Effector CD4-positive, alpha-beta T cell (primary cell): ENCODE results near the gene SCFD2.

Source experiments
- DNase-seq: peaks from one replicate; pipeline ENCODE4 v3.0.0-alpha.2; 2020

SCFD2 gene

DNA sequence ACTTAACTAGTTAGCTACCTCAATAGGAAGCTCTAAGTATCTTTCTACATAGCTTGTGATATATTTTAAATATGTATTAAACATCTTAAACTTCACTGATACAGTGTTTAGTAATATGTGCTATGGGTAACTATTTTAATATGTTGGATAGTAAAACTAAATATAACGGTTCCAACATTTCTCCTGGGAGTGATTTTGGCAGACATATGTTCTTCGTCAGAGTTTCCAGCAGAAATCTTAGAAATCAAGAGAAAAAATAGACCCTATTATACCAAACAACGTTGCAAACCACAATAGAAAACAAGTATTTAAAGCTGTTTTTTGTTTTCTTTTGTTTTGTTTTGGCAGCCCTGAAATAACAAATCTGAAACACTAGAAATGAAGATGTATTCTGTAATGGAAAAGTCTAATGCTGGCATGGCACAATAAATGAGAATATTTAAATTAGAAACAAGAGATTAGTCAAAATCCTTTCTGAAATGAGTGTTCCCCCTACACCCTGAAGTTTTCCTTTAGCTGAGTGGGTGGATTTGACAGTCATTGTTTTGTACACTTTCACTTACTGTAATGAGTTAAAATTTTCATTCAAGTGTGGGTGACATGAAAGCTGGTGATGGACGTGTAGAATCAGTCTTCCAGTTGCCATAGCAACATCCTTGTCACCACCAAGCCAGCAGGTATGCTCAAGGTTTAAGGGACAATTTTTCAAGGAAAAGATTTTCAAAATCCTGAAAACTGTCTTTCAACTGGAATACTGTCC is 233.5 kb downstream of the SCFD2 start:
- no peak for DNase-seq

DNA sequence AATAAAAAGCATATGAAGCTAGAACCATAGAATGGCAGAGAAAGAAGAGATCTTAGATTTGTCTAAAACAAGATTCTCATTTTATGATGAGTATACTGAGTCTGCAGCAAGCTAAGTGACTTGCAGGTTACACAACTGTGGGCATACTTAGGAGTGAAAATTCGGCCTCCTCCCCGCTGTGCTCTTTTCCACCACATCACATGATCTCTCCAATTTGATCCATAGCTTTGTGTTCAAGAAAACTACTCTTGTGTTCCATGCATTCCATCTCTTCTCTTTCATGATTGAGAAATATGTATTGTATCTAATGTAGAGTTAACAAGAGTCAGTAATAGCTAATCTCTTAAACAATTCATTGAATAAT is 234.3 kb downstream of the SCFD2 start:
- no peak for DNase-seq

DNA sequence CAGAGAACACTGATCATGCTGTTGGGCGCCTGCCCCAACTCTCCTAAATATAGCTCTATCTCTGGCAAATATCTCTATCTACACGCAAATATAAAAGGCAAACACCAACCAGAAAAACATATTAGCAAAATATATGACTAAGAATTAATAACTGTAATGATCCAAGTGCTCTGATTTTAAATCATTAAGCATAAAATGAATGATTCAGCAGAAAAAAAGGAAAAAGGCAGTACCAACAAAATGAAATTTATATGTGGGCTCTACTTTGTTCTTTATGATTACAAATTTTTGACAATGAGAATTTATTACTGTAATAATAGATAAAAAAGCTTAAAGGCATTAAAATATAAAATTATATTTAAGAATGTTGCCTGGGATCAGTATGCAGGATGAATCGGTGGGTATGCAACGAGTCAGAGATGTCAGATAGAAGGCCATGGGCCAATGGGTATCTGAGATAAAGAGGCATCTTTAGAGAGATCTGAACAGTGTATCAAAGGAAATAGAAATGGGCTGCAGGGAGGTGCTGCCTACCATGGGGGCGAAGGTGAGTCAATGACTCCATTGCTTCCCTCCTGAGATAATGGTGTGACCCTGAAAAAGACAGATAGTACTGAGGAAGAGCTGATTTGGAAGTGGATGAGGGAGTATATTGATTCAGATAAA is 234.8 kb downstream of the SCFD2 start:
- no peak for DNase-seq

DNA sequence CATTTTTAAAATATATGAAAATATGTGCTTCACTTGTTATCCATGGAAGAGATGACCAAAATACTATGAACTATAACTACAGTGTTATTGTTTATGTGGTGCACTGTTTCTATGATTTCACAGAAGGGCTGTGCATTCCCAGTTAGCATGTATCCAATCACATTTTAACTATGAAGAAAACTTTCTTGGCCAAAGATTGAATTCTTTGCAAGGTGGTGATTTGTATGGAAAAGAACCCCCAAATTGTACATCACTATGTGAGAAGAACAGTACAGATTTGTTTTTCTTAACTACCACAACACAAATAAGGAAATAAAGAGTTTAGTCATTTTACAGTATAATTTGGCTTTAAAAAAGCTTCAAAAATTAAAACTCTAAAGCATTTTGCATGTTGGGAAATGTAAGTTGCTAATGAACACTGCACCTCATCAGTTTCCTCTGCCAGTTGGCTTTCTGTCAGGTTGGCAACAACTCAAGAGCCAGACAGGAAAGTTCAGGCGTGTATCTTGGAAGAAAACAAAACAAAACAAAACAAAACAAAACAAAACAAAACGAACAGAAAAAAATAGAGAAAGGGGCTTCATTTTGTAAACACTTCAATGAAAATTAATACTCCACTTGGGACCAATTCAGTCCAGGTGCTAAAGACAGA is 237.0 kb downstream of the SCFD2 start:
- no peak for DNase-seq

DNA sequence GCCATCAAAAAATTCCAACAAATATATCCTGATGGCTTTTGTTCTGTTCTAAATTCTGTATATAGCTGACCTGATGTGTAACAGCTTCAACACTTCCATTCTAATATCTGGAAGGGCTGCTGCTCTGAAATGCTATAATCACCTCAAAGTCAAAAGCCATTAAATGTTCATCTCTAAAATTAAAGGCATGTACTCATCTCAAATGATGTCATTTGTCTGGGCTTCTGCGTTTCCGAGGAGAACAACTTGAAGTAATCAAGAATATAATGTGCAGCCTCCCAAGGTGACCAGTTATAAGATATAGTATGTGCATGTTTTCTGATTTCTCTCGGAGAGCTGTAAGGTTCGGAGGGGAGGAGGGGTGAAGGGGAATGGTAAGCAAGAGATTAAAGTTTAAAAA is 237.6 kb downstream of the SCFD2 start:
- DNase-seq, result no peak

DNA sequence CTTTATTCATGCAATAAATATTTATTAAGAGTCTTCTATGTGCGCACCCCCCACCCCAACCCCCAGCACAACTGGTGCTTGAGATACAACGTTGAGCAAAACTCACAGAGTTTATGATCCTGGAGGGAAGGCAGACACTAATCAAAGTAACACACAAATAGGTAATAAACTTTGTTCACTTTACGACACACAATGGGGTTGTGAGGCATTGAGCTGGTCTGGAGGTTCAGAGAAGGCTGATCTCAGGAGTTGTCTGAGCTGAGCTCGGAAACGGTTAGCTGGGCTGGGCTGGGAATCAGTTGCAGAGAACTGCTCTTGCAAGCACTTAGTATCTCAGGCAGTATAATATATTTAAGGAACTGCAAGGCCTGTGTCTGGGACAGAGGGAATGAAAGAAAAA is 238.5 kb downstream of the SCFD2 start:
- no peak for DNase-seq

DNA sequence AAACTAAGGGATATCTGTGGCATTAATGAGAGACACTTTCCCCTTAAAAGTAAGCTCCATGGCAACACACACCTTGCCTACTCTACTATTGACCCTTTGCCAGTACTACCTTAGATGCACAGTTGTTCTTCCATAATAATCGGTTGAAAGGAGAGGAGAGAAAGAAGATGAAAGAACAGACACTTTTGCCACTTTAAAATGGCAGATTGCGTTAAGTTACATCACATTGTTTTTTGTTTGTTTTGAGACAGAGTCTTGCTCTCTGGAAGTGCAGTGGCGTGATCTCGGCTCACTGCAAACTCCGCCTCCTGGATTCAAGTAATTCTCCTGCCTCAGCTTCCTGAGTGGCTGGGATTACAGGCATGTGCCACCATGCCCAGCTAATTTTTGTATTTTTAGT is 239.8 kb downstream of the SCFD2 start:
- no peak for DNase-seq

DNA sequence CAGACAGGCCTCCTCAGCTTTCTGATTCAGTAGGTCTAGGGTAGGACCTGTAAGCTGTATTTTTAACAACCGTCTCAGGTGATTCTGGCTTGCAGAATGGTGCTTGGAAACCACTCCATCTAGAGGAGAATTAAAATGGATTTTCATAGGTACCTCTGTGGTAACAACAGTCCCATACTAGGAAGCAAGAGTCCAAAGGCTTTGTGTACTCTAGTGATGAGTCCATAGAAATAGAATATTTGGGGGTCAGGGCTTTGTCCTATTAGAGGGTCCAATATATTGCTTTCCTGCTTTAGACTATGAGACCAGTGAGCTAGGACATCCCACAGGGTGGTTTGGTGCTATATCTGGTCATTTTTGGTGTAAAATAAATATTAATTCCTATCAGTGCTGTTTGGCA is 242.0 kb downstream of the SCFD2 start:
- no peak for DNase-seq

DNA sequence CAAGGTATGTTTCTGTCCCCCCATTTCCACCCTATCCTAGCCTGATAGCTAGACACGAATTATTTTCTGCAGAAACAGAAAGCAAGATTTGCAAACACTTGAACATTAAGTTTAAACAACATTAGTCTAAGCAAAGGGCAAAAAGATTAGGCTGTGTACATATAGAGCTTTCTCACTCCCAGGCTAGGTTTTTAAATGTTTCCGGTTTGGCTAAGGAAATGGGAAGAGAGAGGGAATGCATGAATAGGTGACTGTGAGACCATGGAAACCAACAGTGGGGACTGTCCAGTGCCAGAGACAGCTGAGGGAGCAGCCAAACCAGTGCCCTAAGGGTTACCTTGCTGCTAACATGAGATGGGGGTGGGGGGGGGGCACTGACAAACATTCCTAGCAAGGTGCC is 242.7 kb downstream of the SCFD2 start:
- no peak for DNase-seq

DNA sequence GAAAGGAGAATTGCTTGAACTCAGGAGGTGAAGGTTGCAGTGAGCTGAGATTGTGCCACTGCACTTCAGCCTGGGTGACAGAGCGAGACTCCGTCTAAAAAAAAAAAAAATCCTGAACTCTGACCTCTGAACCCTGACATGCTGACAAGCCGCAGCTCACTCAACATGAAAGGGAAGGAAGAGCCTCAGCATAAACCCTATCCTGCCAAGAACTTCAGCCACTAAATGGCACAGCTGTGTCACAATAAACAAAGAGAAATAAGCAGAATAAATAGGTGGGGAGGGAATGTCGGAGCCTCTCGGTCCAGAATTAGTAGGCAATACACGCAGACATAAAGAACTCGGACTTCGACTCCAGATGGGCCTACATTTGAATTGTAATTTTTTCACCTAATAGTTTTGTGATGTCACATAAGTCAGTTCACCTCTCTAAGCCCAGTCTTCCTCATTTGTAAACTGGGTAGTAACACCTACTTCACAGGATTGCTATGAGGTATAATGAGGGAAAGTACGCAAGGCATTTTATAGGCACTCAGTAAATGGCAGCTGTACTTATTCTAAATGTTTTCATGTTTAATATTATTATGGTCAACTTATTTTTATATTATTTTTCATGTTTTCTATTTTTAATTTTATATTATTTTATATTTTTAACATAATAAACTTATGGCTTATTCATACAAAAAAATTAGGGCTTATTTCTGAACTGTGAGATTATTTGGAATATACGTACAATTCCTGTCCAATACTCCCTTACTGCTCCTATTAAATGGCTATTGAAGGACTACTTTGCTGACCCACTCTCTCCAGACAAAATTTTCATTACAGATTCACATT is 243.4 kb downstream of the SCFD2 start:
- DNase-seq, result no peak

DNA sequence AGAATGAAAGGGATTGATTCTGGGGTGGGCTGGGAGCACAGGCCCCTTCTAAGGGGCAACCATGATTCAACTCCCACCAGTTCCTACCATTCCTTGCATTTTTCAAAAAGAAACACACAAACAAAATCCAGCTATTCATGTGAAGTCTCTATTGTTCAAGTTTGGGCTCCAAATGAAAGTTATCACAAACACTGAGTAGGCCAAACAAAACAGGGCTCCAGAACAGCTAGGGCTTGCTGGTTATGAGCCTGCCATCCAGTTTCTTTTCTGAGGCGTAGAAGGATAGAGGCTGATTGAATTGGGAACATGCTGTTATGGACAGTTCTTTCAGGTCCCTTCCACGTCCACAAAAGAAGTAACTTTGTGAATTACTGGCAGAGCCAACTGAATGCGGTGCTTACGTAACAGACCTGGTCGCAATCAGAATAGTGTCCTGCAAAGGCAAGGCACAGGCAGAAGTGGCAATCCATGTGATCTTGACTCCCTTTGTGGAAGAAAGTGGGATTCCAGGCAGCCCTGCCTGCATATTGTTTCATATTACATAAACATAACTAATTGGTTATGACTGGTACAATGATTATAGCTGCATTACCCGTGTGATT is 244.5 kb downstream of the SCFD2 start:
- no peak for DNase-seq

DNA sequence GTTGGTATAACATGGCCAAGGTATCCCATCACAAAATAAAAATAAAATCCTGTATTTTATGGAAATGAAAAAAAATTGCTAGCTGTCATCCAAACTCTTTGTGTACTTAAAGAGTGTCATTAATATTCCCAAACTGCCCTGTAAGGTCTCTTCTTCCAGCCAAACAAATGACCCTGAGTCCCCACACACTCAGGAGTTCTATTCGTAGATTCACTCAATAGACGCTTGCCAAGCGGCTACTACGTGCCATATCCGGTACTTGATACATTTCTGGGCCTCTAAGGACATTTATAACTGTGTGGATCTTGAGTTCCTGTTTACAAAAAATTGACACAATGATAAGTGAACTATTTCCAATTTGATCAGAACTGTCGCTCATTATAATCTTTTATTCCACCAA is 245.1 kb downstream of the SCFD2 start:
- DNase-seq, result no peak

DNA sequence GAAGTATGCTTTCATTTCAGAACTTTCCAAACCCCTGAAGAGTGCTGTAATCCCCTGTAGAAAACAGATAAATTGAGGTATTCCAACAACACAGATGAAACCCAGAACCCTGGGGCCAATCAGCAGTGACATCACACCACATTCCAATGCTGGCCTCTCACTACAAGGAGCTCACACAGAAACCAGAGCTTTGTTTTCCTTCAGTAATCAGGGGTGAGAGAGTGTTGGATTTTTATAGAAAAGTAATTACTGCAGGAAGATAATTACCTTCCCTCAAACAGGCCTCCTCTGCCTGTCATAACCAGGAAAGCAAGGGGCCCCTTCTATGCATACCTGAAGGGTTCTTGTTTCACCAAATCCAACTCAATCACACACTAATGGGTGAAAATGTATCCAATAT is 246.2 kb downstream of the SCFD2 start:
- DNase-seq, result no peak

DNA sequence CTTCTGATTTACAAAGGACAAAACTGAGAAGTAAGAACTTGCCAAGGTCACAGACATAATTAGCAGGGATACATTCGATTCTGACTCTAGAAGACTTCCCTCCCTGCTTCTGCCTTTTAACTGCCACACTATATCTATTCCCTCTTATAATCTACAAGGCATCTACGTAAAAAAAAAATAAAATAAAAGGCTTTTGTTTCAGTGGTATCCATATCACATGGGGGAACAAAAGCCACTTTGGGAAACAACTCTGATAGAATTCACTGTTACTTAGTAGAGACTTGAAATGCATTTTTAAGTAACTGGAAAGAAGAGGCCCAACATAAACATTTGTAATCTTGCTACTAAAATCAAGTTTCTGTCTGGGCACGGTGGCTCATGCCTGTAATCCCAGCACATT is 247.2 kb downstream of the SCFD2 start:
- DNase-seq, result no peak

DNA sequence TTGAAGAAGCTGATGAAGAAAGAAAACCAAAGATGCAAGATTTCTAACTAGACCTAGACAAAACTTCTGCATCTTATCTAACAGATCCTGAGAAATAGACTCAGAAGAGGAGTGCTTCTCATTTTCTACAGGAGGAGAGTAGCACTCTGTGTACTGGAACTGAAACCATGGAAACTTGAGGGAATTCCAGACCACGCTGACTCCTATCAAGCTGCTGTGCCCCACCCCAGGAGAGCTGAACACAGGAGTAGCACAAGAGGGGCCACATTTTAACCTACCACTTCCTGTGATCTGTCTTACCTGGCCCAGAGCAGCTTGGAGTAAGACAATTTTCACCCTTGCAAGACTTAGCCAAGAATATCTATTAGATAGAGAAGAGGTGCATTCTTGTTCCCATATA is 248.9 kb downstream of the SCFD2 start:
- DNase-seq, result no peak

DNA sequence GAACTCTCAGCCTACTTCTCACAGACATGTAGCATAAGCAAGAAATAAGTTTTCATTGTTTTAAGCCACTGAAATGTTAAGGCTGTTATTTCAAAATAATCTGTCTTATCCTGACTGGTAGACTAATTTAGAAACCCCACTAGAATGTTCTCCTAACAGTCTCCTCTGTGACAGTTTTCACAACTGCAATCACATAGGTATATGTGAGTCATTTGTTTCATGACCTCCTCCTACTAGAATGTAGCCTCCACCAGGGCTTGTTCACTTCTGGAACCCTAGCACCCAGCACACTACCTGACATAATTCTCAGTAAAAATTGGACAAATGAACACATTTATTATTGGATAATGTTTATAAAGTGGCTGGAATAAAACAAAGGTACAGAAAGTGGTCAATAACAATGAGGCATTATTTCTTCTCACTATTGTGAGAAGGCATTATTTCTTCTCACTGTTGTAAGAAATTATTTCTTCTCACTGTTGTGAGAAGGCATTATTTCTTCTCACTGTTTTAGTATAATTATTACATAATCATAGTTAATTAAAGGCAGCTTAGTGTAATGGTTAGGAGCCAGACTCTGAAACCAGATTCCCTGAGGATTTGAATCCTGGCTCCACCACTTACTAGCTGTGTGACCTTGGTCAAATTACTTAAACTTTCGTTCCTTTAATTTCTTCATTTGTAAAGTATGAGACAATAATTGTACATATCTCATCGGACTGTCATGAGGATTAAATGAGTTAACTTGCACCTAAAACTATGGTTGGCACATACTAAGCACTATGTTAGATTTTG is 252.2 kb downstream of the SCFD2 start:
- no peak for DNase-seq

DNA sequence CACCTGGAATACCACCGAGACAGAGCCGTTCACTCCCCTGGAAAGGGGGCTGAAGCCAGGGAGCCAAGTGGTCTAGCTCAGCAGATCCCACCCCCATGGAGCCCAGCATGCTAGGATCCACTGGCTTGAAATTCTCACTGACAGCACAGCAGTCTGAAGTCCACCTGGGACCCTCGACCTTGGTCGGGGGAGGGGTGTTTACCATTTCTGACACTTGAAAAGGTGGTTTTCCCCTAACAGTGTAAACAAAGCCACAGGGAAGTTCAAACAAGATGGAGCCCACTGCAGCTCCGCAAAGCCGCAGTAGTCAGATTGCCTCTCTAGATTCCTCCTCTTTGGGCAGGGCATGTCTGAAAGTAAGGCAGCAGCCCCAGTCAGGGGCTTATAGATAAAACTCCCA is 260.5 kb downstream of the SCFD2 start:
- DNase-seq, result no peak

DNA sequence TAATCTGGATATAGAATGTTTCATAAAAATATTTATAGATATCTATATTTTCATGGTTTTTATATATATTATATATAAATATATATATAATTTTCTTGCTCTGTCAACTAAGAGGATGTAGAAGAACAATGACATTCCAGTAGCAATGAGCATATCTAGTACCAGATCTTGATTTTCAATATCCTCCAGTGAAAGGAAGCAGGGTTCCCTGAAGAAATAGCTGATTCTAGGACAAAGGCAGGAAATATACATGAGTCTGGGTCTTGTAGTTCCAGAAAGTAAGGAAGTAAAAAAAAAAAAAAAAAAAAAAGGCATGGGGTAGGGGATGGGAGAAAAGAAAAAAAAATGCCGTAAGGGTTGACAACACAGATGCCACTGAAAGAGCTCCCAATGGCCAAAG is 262.4 kb downstream of the SCFD2 start:
- no peak for DNase-seq

DNA sequence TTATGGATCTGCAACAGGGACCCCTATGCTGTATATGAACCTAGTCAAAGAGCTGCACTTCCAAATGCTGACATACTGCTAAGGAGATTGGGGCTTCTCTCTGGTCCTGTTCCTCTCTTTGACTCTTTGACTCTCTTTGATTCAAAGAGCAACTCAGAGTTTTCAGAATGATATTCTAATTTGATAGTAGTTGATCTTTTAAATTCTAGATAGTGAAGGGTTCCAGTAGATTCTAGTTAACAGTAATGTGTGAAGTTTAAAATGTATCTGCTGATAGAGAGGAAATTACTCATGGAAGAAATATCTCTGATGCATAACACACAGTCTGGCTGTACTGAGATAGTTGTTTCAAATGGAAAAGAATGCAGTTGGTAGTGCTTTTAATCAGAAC is 264.7 kb downstream of the SCFD2 start:
- no peak for DNase-seq

DNA sequence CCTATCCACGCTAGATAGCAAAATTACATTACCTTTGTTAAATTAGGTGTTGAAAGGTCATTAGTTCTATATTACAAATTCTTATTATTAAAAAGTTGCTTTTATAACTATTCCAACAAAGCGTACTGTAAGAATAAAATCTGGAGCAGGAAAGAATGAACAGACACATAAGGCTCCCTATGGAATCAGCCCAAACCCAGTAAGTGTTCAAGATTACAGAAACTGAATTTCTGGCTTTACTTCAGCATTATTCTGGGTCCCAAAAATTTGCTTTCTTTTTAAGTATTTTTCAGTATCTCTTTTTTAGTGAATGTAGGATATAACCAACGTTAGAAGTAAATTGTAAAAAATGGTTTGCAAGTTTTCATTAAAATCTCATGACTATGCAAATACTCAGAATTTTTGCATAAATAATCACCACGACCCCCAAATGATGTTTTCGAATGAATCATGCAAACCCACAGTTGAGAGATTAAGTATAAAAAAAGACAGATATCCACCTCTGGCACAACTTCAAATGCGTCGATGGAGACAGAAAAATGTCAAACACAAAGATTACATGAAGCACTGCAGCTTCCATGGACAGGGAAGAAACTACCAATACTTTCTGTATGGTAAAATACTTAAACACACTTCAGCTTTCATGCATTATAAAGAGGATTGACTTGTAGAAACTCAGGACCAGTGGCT is 265.2 kb downstream of the SCFD2 start:
- DNase-seq, result no peak

DNA sequence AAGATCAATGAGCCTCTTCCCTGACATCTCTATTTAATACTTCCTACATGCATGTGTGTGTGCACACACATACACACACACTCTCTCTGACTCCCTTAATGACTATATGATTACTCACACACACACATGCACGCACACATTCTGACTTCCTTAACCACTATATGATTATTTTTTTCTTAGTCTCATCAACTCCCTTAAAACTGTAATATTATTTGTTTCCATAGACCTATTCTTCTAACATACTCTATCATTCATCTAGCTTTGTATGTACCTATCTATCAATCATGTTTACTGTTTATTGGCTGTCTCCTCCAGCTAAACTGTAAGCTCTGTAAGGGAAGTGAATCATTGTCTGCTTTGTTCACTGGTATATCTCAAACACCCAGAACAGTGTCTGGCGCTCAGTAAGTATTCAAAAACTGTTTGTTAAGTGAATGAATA is 267.2 kb downstream of the SCFD2 start:
- no peak for DNase-seq

DNA sequence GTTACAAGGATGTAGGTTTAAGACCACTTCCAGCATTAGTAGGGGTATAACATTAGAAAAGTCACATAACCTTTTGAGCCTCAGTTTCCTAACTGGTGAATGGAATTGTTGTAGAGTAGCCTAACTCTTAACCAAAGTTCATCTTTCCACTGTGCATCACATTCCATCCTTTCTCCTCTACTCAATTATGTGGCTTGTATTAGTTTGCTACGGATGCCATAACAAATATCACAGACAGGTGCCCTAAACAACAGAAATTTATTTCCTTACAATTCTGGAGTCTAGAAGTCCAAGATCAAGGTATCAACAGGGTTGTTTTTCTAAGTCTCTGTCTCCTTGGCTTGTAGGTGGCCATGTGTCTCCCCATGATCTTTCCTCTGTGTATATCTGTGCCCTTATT is 271.8 kb downstream of the SCFD2 start:
- no peak for DNase-seq
